Adrenal gland (tissue), 12 donors: Measurements from ENCODE around the gene RGL1. TPM values are rescaled to one million over a fixed set of nuclear protein-coding genes. Genes with fewer than 3 reads are reported as not detected.

Experiments
- DNase-seq, 7 donors: peaks; one replicate each; pipeline ENCODE4 v3.0.0-alpha.2; 2019 to 2020
- H3K27ac ChIP-seq, 5 donors: fragments of 200-600 bp; sonication (generic) in 4 of 5; 1 replicate in 3 of 5; 2 replicates in 2 of 5; pipeline versions ENCODE4 v1.5.1 to v1.8.0; 2016 to 2020; ENCODE audit warnings: mild to moderate bottlenecking in 1 of 5
- H3K27me3 ChIP-seq: fragments of 200-600 bp; 2 replicates; pipeline ENCODE4 v1.8.0; 2021
- H3K36me3 ChIP-seq, 2 donors: fragments of 200-600 bp; replicated peaks in 1 of 2; 1 replicate in 1 of 2; 2 replicates in 1 of 2; pipeline versions ENCODE4 v1.5.1 to v1.8.0; 2018 to 2022
- H3K4me1 ChIP-seq, 2 donors: fragments of 200-600 bp; replicated peaks in 1 of 2; 1 replicate in 1 of 2; 2 replicates in 1 of 2; pipeline versions ENCODE4 v1.5.1 to v1.8.0; 2018 to 2021
- H3K4me3 ChIP-seq, 4 donors: fragments of 200-600 bp; sonication (generic) in 3 of 4; one replicate each; pipeline ENCODE4 v1.5.1; 2016 to 2018
- H3K9me3 ChIP-seq, 3 donors: fragments of 200-600 bp; sonication (generic) in 1 of 3; replicated peaks in 1 of 3; 1 replicate in 2 of 3; 2 replicates in 1 of 3; pipeline versions ENCODE4 v1.5.1 to v1.8.0; 2016 to 2021
- CTCF ChIP-seq, 6 experiments: fragments of 450-650 bp in 4 of 6; fragments of 200-600 bp in 2 of 6; sonication (generic) in 1 of 6; IDR thresholded peaks; 1 replicate in 5 of 6; 2 replicates in 1 of 6; pipeline versions ENCODE4 v1.5.1 to v1.8.0; 2016 to 2021; ENCODE audit warnings: antibody characterized with exemption in 6 of 6, mild to moderate bottlenecking in 2 of 6, moderate library complexity in 1 of 6
- POLR2A ChIP-seq, 2 donors: fragments of 450-650 bp; IDR thresholded peaks; one replicate each; pipeline ENCODE4 v1.6.1; 2017; ENCODE audit warnings: antibody characterized with exemption in 2 of 2, mild to moderate bottlenecking in 2 of 2, moderate library complexity in 1 of 2
- WGBS, 4 donors: extraction: QIAGEN DNeasy Blood & Tissue Kit in 2 of 4; methylation state at CpG; one replicate each; pipeline versions ENCODE4 v1.1.5 to v1.1.7; 2013 to 2017; 5-methylcytosine and 5-hydroxymethylcytosine counted together
- intact Hi-C, 2 donors: fragments of 100-400 bp; cut with DNase I; formaldehyde crosslinking; loops; one replicate each; pipeline versions ENCODE4 v1.14.1 to v1.15.0; 2022 to 2023
- polyA plus RNA-seq, 3 donors: library from polyadenylated mRNA; stranded (reverse); fragments of 200-250 nt in 2 of 3; fragments of 350-450 nt in 1 of 3; fragmentation: Illumina TruSeq in 1 of 3; extraction: RNeasy Lipid Tissue Mini Kit (QIAGEN cat#74804) in 1 of 3; gene quantifications; one replicate each; pipeline ENCODE4 v1.2.3, GENCODE V29; 2013 to 2014
- total RNA-seq, 9 donors: library from RNA; depleted of rRNA in 4 of 9; stranded (reverse); fragments of >200 nt in 4 of 9; fragments of 120-200 nt in 1 of 9; fragmentation: NEBNext Ultra II Directional in 1 of 9; extraction: Animal tissue kit (Norgen Biotek cat#: 25700) in 1 of 9; gene quantifications; one replicate each; pipeline versions ENCODE4 v1.1.0 to v1.2.4, GENCODE V29; 2013 to 2023
- donor health status: healthy with polysubstance abuse.
- donor health status: Bipolar disorder and iron deficiency.
- donor health status: DM: yes; HTN: yes; CAD: no.
- donor health status: DM: no; HTN: no; CAD: no.
- donor health status: DM: no; HTN: no; CAD: no.
- donor health status: DM: yes; HTN: yes; CAD: no.

Gene RGL1
- total and polyA plus RNA-seq, 12 donors = 15.5 to 76.9 (median 34.9) TPM

DNA sequence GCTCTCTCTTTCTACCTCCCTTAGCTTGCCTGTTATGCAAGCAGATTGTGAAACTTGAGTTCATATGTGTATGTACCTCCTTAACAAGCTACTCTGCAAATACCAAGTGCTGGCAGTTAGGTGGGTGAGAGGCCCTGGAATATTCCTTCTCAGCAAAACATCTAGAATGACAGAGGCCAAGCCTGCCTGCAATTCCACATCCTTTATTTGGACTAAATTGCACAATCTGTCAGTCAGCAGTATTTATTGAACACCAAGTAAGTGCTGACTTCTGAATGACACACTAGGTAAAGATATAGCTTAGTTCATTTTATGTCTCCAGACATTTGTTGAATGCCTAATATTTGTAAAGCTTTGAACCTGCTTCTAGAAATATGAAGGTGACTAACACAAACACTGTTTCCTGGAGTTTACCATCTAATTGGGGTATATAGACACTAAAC lies 87.5 kb downstream of the RGL1 start:
- intact Hi-C loops = no loop called here
- TF ChIP-seq CTCF (IDR thresholded peaks at IDR 0.05) (no peak), POLR2A (IDR thresholded peaks at IDR 0.05) (no peak)
- DNase-seq = peak in 2 of 7 donors; percentile 35 to 39
- Histone ChIP-seq H3K36me3 (peaks cover 0 to 53% of the 10 kb centered on the region in 2 donors), H3K27me3 (no peaks in the 10 kb centered on the region), H3K4me3 (no peak overlapping the region), H3K4me1 (peaks cover 5 to 7% of the 10 kb centered on the region in 2 donors), H3K9me3 (no peaks in the 10 kb centered on the region), H3K27ac (peak overlapping the region in 2 of 5 donors; percentile 24 to 60)

DNA sequence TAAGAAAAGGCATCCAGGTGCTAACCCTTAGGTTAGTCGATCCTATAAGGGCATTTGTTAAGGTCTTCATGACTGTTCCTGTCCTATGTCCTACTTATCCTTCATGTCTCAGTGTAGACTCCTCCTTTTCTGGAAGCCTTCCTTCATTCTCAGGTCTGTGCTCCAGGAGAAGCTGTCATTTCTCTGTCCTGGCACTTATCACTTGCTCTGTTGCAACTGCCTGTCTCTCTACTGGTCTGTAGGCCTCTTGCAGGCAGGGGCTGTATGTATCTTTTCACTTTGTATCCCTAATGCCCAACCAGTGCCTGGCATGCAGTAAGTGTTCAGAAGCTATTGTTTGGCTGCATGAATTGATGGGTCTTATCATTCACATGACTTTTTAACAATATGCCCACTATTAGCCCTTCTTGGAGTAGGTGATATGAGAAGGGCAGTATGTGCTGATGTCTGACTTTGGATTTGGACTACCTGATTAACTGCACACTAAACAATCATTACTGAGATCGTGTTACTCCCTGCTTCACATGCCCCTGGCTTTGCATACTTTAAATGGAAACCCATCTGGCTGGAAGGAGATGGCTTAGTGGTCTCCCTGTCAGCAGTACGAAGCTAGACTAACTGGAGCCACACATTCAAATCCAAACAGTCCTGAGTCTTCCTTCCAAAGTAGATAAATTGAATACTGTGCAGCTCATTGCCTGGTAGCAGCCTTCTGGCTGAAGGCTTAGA lies 88.8 kb downstream of the RGL1 start:
- Histone ChIP-seq H3K27ac (no peak overlapping the region), H3K4me3 (no peak overlapping the region), H3K36me3 (peaks cover 0 to 58% of the 10 kb centered on the region in 2 donors), H3K9me3 (no peaks in the 10 kb centered on the region), H3K27me3 (no peaks in the 10 kb centered on the region), H3K4me1 (peaks cover 13 to 15% of the 10 kb centered on the region in 2 donors)
- no peak for DNase-seq
- intact Hi-C loops = no loop called here
- 76 to 93% (median 85%) methylated on average over 3 of the region's 3 CpGs for WGBS, 4 donors
- TF ChIP-seq CTCF (IDR thresholded peaks at IDR 0.05) (no peak), POLR2A (IDR thresholded peaks at IDR 0.05) (no peak)

GRCh38 chr1:183894290-183894565 lies 89.3 kb downstream of the RGL1 start:
- TF ChIP-seq POLR2A (IDR thresholded peaks at IDR 0.05) (no peak), CTCF (IDR thresholded peaks at IDR 0.05) (no peak)
- peaks cover 15% of the 10 kb centered on the region in 2 donors for H3K4me1 ChIP-seq
- intact Hi-C loops = no loop called here
- no peak overlapping the region for H3K4me3 ChIP-seq
- no peak for DNase-seq
- peaks cover 0 to 57% of the 10 kb centered on the region in 2 donors for H3K36me3 ChIP-seq
- no peak overlapping the region for H3K27ac ChIP-seq
- no peaks in the 10 kb centered on the region for H3K27me3 ChIP-seq
- 89 to 97% (median 94%) methylated on average over 1 of the region's 1 CpG for WGBS, 4 donors
- no peaks in the 10 kb centered on the region for H3K9me3 ChIP-seq

- intact Hi-C loops = no loop called here
- peak overlapping the region in 3 of 5 donors; percentile 10 to 62 (median 52) for H3K27ac ChIP-seq
- peak in 2 of 7 donors; percentile 31 to 36 for DNase-seq
- 66 to 86% (median 70%) methylated on average over 4 of the region's 4 CpGs for WGBS, 4 donors
- H3K27me3 ChIP-seq = no peaks in the 10 kb centered on the region
- no peak overlapping the region for H3K4me3 ChIP-seq
- H3K36me3 ChIP-seq = peaks cover 0 to 63% of the 10 kb centered on the region in 2 donors
- peaks cover 15% of the 10 kb centered on the region in 2 donors for H3K4me1 ChIP-seq
- no peak for TF ChIP-seq CTCF (IDR thresholded peaks at IDR 0.05)
- TF ChIP-seq POLR2A (IDR thresholded peaks at IDR 0.05) = no peak
- H3K9me3 ChIP-seq = no peaks in the 10 kb centered on the region
These were observed 91.6 kb downstream of the RGL1 start for GRCh38 chr1:183896466-183897048.
